HG03565 (cell line): Measurements from ENCODE around the gene LPGAT1.

Source experiments
- ATAC-seq: cut with Tn5 transposase; IDR thresholded peaks from one replicate; pipeline ENCODE4 v1.9.1; 2021; ENCODE audit warnings: mild to moderate bottlenecking, moderate library complexity; ENCODE audit not compliant: unreplicated experiment

The LPGAT1 gene

DNA sequence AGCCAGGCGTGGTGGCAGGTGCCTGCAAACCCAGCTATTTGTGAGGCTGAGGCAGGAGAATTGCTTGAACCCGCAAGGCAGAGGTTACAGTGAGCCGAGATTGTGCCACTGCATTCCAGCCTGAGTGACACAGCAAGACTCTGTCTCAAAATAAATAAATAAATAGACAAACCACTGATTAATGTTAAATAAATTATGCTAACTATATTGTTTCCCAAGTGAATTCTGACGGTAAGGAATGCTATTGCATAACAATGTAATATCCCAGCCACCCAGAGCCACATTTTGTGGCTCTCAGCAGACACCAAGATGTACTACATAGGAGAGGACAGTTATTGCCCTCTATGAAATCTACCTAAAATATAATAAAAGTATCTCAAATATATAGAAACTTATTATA is 55.4 kb downstream of the LPGAT1 start:
- no peak for ATAC-seq

DNA sequence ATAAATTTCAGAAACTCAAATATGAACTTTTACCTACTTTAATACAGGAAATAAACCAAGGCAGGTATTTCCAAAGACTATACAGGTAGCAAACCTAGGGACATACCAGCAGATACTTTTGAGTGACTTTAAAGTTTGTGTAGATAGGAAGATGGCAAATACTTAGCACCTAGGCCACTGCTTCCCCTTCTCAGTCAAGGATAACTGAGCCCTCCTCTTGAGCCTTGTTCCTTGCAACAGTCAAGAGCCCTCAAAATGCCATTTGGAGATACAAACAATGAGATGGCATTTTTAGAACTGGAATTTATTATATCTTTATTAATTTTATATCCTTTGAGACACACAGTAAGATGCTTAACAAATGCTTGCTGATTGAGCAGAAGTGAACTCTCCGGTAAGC is 65.9 kb downstream of the LPGAT1 start:
- ATAC-seq, result no peak

DNA sequence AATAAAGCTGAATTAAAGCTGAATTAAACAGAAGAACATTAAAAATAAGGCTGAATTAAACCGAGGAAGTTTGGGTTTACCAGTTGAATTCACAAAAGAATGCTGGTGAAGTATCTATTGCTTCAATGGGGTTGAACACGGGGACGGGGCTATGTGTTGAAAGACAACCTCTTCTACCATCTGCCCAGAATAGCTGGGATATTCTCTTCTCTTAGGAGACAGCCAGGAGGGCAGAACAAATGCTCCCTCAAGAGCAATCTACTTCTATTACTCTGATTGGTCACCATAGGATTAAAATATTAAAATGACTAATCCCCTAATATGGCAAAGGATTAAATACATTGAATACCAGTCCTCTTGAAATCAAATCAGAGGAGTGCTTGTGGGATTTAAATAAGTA is 68.4 kb downstream of the LPGAT1 start:
- ATAC-seq, result no peak

- no peak for ATAC-seq
Observed at GRCh38 chr1:211761400-211761799, 69.2 kb downstream of the LPGAT1 start.

DNA sequence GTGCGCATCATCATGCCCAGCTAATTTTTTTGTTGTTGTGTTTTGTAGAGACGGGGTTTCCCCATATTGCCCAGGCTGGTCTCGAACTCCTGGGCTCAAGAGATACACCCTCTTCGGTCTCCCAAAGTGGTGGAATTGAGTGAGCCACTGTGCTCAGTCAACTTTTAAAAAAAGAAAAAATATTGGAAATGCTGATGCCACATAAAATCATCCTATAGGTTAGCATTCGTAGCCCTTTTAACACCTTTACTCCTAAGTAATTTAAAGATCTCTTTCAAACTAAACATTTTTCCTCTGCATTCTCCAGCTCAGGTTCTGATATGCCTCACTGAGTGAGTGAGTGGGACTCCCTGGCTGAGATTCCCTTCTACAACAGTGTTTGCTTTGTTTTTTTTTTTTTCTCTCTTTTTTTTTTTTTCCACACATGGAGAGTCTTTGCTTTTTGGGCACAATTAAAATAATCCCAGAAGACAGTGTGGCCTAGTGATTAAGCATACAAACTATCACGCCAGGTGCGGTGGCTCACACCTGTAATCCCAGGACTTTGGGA is 74.0 kb downstream of the LPGAT1 start:
- ATAC-seq, result no peak

GRCh38 chr1:211753649-211754251 is 76.8 kb downstream of the LPGAT1 start:
- no peak for ATAC-seq

DNA sequence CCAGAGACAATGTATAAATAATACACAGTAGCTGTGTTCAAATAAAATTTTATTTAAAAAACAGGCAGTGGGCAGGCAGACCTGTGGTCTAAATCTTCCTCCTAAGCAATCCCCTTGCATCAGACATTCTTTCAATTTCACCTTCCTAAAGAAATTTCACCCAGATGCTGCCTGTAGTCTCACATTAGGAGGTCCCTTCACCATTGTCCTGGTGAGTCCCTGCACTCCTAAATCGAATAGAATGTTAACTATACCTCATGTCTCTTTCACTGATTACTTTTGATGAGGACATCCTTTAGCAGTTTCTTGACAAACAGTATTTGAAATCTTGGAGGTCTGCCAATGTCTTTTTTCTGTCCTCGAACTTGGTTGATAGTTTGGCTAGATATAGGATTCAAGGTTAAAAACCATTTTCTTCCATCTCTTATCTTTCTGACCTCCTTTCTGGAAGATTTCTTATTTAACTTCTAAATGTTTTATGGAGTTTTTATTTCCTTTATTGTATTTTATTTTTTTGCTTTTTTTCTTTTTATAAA is 77.5 kb downstream of the LPGAT1 start:
- ATAC-seq, result no peak

DNA sequence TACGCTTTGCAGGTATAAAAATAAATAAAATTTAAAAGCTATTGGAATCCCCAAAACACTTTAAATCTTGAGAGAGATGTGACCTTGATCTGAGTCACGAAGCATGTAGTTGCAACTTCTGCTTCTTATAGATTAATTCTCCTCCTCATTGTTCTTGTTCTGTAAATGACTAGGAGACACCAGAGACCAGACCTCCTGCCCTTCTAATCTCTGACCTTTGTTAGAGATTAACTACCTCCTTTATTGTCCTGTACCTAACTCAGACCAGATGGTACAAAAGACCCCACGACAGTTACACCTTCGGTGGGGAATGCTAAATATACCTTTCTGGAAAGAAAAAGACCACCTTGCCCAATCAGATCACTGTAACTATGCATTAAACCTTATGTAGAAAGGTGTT is 78.2 kb downstream of the LPGAT1 start:
- ATAC-seq, result no peak

- ATAC-seq, result no peak
Observed at GRCh38 chr1:211751438-211751837, 79.1 kb downstream of the LPGAT1 start.

DNA sequence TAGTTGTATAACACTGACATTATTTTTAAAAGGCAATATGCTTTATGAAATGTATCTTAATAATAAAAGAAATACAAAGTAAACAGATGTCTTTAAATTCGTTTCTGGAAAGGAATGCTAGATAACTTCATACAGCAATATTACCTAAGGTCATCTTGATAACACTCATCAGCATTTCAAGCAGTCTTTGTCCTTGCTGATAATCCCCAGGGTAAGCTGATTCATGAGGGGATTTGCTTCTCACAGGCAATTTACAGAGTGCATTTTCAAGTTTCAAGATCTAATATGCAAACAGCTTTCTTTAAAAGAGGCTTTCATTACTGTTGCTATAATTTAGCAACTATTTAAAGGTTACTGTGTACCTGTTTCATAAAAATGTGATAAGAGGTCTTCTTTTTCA is 80.0 kb downstream of the LPGAT1 start:
- ATAC-seq, result no peak

DNA sequence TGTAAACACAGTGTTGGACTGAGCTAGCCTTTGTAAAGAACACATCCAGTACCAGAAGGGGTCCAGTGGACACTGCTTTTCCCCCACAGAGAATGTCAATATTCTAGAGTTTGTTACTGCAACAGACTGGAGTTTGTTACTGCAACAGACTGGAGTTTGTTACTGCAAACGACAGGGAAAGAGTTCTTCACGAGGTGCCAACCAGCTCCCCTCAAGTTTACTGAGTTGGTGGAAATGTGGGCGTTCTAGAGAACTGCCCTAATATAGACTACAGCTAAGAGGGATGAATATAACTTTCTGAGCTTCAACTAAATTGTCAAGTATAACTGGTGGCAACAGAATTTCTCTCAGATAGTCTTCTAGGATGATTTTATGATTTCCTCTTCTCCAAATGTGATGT is 81.3 kb downstream of the LPGAT1 start:
- no peak for ATAC-seq

GRCh38 chr1:211748810-211749209 is 81.8 kb downstream of the LPGAT1 start:
- no peak for ATAC-seq

DNA sequence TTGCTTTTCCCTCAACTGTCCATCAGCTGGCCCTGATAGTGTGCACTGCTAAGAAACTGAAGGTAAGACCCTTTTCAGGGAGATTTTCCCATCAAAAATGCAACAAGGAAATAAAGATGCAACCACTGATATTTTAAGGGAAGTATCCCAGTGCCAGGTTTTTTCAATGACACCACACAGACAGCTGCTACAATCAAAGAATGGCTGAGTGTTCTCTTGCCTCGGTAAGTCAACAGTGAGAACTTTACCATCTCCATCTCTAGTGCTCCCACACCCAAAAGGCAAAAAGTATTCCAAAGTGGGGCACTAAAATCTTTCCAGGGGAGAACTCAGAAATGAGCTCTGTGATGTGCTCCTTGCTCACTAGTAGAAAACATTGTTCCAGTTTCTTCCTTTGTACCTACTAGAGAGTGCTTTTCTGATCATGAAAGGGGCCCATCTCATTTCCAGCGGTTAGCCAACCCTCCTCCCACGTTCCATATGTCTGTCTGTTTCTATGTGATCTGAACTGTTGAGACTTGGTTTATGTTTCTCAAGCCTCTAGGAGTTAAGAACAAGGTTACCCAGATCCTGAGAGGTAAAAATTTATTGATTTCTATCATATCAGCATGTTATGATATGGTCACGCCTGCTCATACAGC is 87.6 kb downstream of the LPGAT1 start:
- ATAC-seq, result no peak

DNA sequence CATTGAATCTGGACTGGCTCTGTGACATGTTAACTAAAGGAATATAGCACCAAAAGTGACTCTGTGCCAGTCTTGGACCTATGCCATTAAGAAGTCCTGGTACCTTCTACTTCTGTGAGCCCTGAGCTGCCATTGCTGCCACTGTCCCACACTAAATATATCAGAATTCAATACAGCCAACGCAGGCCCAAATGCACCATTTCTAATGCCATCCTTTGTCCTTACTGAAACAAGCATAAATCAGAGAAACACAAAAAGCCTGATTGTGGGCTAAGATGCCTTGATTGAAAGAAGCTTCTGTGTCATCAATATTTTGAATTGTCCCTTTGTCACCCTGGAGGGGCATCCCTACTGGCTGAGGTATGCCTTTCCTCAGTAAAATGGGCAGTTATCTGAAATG is 88.3 kb downstream of the LPGAT1 start:
- ATAC-seq, result no peak

- ATAC-seq, result no peak
Observed at GRCh38 chr1:211741788-211742187, 88.8 kb downstream of the LPGAT1 start.

DNA sequence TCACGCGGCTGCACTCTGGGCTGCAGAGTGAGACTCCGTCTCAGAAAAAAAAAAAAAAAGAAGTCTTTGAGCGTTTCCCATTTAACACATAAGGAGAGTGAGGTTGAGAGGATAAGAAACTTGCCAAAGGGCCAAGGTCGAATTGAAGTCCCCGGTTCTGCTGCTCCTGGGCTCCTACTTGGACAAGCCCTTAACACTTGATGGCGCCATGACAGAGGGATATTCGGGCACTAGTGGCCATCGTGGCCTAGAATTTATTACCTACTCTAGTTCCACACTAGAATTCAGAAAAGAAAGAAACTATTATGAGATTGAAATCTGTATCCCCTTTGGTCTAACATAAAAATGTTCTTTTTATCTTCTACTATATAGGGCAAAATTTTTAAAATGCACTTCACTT is 89.4 kb downstream of the LPGAT1 start:
- no peak for ATAC-seq

DNA sequence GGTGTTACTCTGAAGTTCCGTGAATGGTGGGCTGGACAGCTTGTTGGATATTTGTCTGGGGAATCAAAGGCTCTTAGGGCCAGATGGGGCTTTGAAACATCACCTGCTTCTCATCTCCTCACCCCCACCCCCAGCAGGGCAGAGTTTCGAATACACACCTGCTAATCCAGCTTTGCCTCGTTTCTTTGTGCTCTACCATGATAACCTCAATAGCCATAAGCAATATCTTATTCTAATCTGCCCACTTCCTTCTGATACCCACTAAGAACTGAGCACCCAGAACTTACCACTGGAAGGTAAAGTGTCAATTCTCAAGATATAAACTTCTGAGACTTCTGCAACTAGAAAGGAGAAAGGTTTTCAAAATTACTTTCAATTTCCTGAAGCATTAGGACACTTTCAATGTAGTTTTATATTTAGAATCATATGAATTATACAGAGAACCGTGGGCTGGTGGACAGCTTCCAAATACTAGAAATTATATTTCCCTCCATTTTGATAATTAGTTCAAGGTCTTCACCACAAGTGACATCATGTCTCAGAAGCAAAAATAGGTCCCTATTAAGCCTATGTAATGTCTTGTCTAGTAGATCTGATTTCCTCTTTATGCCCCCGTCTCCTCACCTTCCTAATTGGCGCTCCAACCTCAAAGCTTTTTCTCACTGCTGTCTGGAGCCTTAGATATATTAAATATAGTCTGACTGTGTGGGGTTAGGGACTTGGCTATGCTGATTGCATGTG is 90.7 kb downstream of the LPGAT1 start:
- ATAC-seq, result peak; percentile 47

DNA sequence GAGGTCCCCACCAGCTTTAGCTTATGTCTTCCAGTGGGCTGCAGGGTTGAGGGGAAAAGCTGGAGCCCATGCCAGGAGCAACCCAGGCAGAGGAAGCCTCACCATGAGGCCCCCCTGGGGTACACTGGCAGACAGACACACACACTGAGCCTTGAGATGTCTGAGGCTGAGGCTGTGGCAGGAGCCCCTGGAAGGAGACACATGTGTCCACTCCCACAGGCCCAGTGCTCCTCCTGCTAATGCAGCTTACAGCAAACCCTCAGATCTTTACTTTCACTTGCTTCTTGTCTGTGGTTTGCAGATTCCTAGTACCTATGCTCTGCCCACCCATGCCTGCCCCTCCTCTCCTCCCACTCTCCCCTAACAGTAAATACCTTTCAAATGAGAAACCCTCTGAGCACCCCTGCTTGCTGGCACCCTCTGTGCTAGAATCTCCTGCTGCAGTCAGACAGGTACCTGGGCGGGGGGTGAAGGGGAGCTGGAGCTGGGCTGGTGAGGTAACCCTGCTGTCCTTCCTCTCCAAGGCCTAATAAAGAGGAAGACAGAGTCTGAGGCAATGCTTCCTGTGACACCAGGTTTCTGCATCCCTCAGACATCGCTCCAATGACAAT is 91.8 kb downstream of the LPGAT1 start:
- ATAC-seq, result no peak

GRCh38 chr1:211738096-211738690 is 92.4 kb downstream of the LPGAT1 start:
- no peak for ATAC-seq

GRCh38 chr1:211737115-211738035 is 93.2 kb downstream of the LPGAT1 start:
- ATAC-seq, result no peak
